Prostate gland (tissue), 2 donors: ENCODE data around the gene ZNF775. TPM values are rescaled to one million over a fixed set of nuclear protein-coding genes. Genes with fewer than 3 reads are reported as not detected.
A peak's percentile ranks its signal among the peaks of the same experiment; 100 is the strongest.

Experiments
- DNase-seq: peaks from one replicate; pipeline ENCODE4 v3.0.0-alpha.2; 2019; ENCODE audit warnings: low spot score
- H3K27ac ChIP-seq, 2 donors: fragments of 200-600 bp; sonication (generic); 2 replicates each; pipeline ENCODE4 v1.5.1; 2017 to 2019
- H3K27me3 ChIP-seq: fragments of 200-600 bp; sonication (generic); replicated peaks from 2 replicates; pipeline ENCODE4 v1.5.1; 2019; ENCODE audit not compliant: insufficient read depth
- H3K36me3 ChIP-seq, 2 donors: fragments of 200-600 bp; sonication (generic); 1 replicate in 1 of 2; 2 replicates in 1 of 2; pipeline versions ENCODE4 v1.5.1 to v1.8.1; 2017 to 2019
- H3K4me1 ChIP-seq: fragments of 200-600 bp; sonication (generic); replicated peaks from 2 replicates; pipeline ENCODE4 v1.5.1; 2019
- H3K4me3 ChIP-seq, 2 donors: fragments of 200-600 bp; sonication (generic); 2 replicates each; pipeline ENCODE4 v1.5.1; 2017 to 2019
- H3K9me3 ChIP-seq: fragments of 200-600 bp; sonication (generic); 2 replicates; pipeline ENCODE4 v1.5.1; 2017
- POLR2A ChIP-seq: fragments of 450-650 bp; IDR thresholded peaks from one replicate; pipeline ENCODE4 v1.6.1; 2016; ENCODE audit warnings: antibody characterized with exemption, mild to moderate bottlenecking
- POLR2AphosphoS5 ChIP-seq: sonication (generic); formaldehyde crosslinking; IDR thresholded peaks from one replicate; pipeline ENCODE4 v1.6.1; 2017; ENCODE audit warnings: antibody characterized with exemption
- WGBS: methylation state at CpG from one replicate; pipeline ENCODE4 v1.1.5; 2018; 5-methylcytosine and 5-hydroxymethylcytosine counted together
- intact Hi-C: fragments of 100-400 bp; cut with DNase I; formaldehyde crosslinking; loops from one replicate; pipeline ENCODE4 v1.14.2; 2022
- total RNA-seq, 2 donors: library from RNA; depleted of rRNA; stranded (reverse); fragments of >200 nt; gene quantifications; one replicate each; pipeline ENCODE4 v1.1.0, GENCODE V29; 2016
- TF ChIP-seq, protein P1 (sequence below), 4 experiments: fragments of 200-600 bp in 2 of 4; fragments of 450-650 bp in 2 of 4; sonication (generic) in 2 of 4; IDR thresholded peaks; 1 replicate in 3 of 4; 2 replicates in 1 of 4; pipeline ENCODE4 v1.5.1; 2016 to 2019; ENCODE audit warnings: antibody characterized with exemption in 4 of 4, mild to moderate bottlenecking in 2 of 4, moderate library complexity in 2 of 4

Gene ZNF775
- total RNA-seq, 2 donors from 2014 or later, result 14.4 to 14.8 TPM

DNA sequence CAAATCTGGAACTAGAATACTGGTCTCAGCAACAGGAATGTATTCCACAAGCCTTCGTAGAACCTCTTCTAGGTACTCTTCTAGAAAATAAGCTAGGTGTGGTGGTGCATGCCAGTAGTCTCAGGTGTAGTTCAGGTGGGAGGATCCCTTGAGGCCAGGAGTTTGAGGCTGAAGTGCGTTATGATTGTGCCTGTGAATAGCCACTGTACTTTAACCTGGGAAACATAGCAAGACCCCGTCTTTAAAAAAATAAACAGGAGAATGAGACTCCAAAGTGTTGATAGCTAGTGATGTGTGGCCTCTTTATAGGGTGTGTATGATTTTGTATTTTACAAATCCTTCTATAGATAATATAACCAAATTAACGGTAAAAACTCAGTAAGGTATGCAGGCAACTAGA is 1.5 kb upstream of the ZNF775 start:
- TF ChIP-seq, protein P1, sequence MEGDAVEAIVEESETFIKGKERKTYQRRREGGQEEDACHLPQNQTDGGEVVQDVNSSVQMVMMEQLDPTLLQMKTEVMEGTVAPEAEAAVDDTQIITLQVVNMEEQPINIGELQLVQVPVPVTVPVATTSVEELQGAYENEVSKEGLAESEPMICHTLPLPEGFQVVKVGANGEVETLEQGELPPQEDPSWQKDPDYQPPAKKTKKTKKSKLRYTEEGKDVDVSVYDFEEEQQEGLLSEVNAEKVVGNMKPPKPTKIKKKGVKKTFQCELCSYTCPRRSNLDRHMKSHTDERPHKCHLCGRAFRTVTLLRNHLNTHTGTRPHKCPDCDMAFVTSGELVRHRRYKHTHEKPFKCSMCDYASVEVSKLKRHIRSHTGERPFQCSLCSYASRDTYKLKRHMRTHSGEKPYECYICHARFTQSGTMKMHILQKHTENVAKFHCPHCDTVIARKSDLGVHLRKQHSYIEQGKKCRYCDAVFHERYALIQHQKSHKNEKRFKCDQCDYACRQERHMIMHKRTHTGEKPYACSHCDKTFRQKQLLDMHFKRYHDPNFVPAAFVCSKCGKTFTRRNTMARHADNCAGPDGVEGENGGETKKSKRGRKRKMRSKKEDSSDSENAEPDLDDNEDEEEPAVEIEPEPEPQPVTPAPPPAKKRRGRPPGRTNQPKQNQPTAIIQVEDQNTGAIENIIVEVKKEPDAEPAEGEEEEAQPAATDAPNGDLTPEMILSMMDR (IDR thresholded peaks at IDR 0.05), result no peak
- no peak for TF ChIP-seq POLR2AphosphoS5
- DNase-seq, result no peak
- Histone ChIP-seq H3K27me3 (no peaks in the 10 kb centered on the region), H3K36me3 (no peaks in the 10 kb centered on the region), H3K4me1 (peaks cover 20% of the 10 kb centered on the region), H3K4me3 (no peak overlapping the region), H3K9me3 (no peaks in the 10 kb centered on the region), H3K27ac (peak overlapping the region; percentile 93 to 94)
- intact Hi-C loops, result loop anchor here (1.0 kb wide), 1 partner anchor 9 kb away; the partner anchor contains the start of gene REPIN1
- WGBS, result 50% methylated on average over 4 of the region's 4 CpGs

DNA sequence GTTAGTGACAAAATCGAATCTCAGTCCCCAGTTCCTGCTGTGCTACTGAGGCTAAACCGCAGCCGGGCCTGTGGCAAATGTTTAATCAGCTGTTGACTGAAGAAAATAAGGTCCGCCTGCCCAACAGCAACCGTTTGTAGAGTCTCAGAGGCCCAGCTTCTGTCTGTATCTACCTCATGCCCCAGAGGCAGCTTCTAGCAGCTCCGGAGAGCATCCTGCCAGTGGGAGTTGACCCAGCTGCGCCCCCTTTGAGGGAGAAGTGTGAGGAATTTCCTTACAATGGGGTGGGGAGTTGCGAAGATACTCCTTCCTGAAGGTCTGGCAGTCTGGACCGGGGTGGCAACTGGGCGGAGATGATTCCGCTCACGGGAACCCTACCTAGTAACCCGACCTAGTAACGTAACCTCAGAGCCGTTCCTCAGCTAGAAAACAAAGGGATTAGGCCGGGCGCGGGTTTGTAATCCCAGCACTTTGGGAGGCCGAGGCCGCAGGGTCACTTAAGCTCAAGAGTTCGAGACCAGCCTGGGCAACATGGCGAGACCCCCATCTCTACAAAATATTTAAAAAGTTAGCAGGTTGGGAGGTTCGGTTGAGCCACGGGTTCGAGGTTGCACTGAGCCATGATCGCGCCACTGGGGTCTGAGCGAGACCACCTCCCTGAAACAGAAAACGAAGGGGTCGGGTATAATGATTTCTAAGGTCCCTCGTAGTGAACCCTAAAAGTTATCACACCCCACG is 846 bp upstream of the ZNF775 start:
- no peaks in the 10 kb centered on the region for H3K27me3 ChIP-seq
- peak overlapping the region; percentile 89 to 95 for H3K4me3 ChIP-seq
- H3K4me1 ChIP-seq, result peaks cover 19% of the 10 kb centered on the region
- DNase-seq, result peak; percentile 59
- 4% methylated on average over 32 of the region's 32 CpGs for WGBS
- H3K36me3 ChIP-seq, result no peaks in the 10 kb centered on the region
- intact Hi-C loops, result loop anchor here (1.0 kb wide), 1 partner anchor 10 kb away; the partner anchor contains the start of gene REPIN1
- peak overlapping the region; percentile 93 to 94 for H3K27ac ChIP-seq
- TF ChIP-seq, protein P1 (IDR thresholded peaks at IDR 0.05), result peak in 1 of 4 experiments; percentile 4
- TF ChIP-seq POLR2A (peak; percentile 24), POLR2AphosphoS5 (peak; percentile 38)
- H3K9me3 ChIP-seq, result no peaks in the 10 kb centered on the region

DNA sequence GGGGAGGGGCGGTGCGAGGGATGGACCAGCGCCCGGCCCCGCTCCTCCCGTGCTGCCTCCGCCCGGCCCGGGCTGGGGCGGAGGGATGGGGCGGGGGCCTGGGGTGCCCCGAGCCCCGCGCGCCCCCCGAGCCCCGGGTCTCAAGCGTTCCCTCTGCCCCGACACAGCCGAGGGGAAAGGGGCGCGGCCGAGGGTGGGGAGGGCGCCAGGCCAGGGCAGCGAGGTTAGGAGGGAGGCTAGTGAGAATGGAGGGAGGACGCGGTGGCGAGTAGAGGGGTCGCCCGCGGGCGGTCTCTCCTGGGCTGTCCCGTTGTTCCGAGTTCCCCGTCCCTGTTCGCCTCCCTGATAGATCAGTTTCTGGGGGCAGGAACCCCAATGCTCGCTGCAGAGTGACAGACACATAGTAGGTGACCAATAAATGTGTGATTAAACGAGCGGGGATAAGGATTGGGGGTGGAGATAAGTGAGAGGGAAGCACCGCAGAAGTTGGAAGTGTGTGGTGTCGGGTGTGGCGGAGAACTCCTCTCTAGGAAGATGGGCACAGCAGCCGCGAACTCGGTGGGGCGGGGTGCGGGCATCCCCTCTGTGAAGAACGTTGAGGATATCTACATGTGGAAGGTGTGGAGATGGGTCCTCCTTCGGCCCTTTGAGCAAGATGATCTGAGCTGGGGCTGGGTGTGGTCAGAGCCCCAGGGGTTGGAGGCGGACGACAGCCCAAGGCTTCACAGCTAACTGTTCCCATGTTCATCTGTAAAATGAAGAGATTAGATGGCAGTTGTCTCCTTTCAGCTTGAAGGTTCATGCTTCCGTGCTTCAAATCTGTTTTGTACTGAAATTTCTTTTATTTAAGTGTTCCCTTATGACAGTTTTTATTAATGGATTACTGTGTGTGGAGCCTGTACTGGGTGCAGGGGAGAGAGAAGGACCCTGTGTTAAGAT is 580 bp downstream of the ZNF775 start:
- Histone ChIP-seq H3K4me3 (peak overlapping the region; percentile 89 to 95), H3K4me1 (peaks cover 16% of the 10 kb centered on the region), H3K27me3 (no peaks in the 10 kb centered on the region), H3K27ac (peak overlapping the region; percentile 93 to 94), H3K36me3 (no peaks in the 10 kb centered on the region), H3K9me3 (no peaks in the 10 kb centered on the region)
- WGBS, result 2% methylated on average over 52 of the region's 52 CpGs
- intact Hi-C loops, result loop anchor here (10.0 kb wide), 1 partner anchor 85 kb away; no protein-coding TSS in a partner anchor
- no peak for DNase-seq
- TF ChIP-seq POLR2A (no peak), POLR2AphosphoS5 (no peak)
- TF ChIP-seq, protein P1 (IDR thresholded peaks at IDR 0.05), result no peak

DNA sequence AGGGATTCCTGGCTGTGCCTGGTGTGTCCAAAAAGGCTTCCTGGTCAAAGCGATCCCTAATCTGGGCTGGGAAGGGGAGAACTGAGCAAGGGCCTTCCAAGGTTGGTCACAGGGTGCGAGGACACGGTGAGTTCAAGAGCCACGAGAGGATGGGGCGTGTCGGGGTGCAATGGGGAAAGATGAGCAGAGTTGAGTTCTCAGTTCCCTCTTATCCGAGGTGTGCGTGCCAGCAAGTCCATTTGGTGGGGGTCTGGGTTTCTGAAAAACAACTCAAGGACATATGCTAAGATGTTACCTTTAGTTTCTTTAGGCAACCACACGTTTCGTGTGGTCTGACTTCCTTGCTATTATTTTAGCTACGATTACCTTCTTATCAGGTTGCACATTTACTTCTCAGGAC is 1.3 kb downstream of the ZNF775 start:
- Histone ChIP-seq H3K4me1 (peaks cover 16% of the 10 kb centered on the region), H3K9me3 (no peaks in the 10 kb centered on the region), H3K27me3 (no peaks in the 10 kb centered on the region), H3K27ac (peak overlapping the region; percentile 21 to 37), H3K36me3 (no peaks in the 10 kb centered on the region), H3K4me3 (peak overlapping the region in 1 of 2 donors; percentile 95)
- WGBS, result 48% methylated on average over 11 of the region's 11 CpGs
- intact Hi-C loops, result loop anchor here (10.0 kb wide), 1 partner anchor 86 kb away; no protein-coding TSS in a partner anchor
- DNase-seq, result no peak
- no peak for TF ChIP-seq POLR2A
- TF ChIP-seq, protein P1 (IDR thresholded peaks at IDR 0.05), result no peak
- no peak for TF ChIP-seq POLR2AphosphoS5
